SK-N-SH treated with all-trans-retinoic acid at 6 μM for 48 hours (cell line): ENCODE results near the gene PHB1.

Source experiments
- ATAC-seq: fragments of 200-7000 bp; cut with Tn5 transposase; 3 replicates; pipeline ENCODE4 v1.9.1; 2020; ENCODE audit warnings: mild to moderate bottlenecking, moderate library complexity
- BACH2 ChIP-seq: fragments of 250-450 bp; sonication (Bioruptor Pico); IDR thresholded peaks from 2 replicates; pipeline ENCODE4 v1.9.0; 2021; ENCODE audit warnings: mild to moderate bottlenecking, borderline replicate concordance
- CREB5 ChIP-seq: fragments of 250-450 bp; sonication (Bioruptor Pico); IDR thresholded peaks from 2 replicates; pipeline ENCODE4 v1.5.1; 2020; ENCODE audit warnings: low read depth, mild to moderate bottlenecking, moderate library complexity
- CSDC2 ChIP-seq: fragments of 250-450 bp; sonication (Bioruptor Pico); IDR thresholded peaks from 2 replicates; pipeline ENCODE4 v1.5.0; 2020; ENCODE audit warnings: mild to moderate bottlenecking, moderate library complexity
- ESRRG ChIP-seq: fragments of 250-450 bp; sonication (Bioruptor Pico); IDR thresholded peaks from 2 replicates; pipeline ENCODE4 v1.6.1; 2021; ENCODE audit warnings: mild to moderate bottlenecking
- GLIS3 ChIP-seq: fragments of 250-450 bp; sonication (Bioruptor Pico); IDR thresholded peaks from 2 replicates; pipeline ENCODE4 v1.5.0; 2020; ENCODE audit warnings: mild to moderate bottlenecking, moderate library complexity
- ISL1 ChIP-seq: fragments of 250-450 bp; sonication (Bioruptor Pico); IDR thresholded peaks from 2 replicates; pipeline ENCODE4 v2.1.2; 2022; ENCODE audit warnings: mild to moderate bottlenecking, moderate library complexity
- OSR1 ChIP-seq: fragments of 250-450 bp; sonication (Bioruptor Pico); IDR thresholded peaks from 2 replicates; pipeline ENCODE4 v1.8.0; 2022; ENCODE audit warnings: moderate library complexity, mild to moderate bottlenecking, inconsistent platforms
- PATZ1 ChIP-seq: fragments of 250-450 bp; sonication (Bioruptor Pico); IDR thresholded peaks from 2 replicates; pipeline ENCODE4 v1.8.0; 2020; ENCODE audit warnings: mild to moderate bottlenecking, moderate library complexity, borderline replicate concordance
- PPARA ChIP-seq: fragments of 250-450 bp; sonication (Bioruptor Pico); IDR thresholded peaks from 2 replicates; pipeline ENCODE4 v1.5.0; 2020; ENCODE audit warnings: mild to moderate bottlenecking, borderline replicate concordance
- RARB ChIP-seq: fragments of 250-450 bp; sonication (Bioruptor Pico); IDR thresholded peaks from 2 replicates; pipeline ENCODE4 v1.8.0; 2021; ENCODE audit warnings: mild to moderate bottlenecking, moderate library complexity
- TOX ChIP-seq: fragments of 250-450 bp; sonication (Bioruptor Pico); IDR thresholded peaks from 2 replicates; pipeline ENCODE4 v1.8.0; 2021; ENCODE audit warnings: mild to moderate bottlenecking, moderate library complexity, borderline replicate concordance
- TSHZ2 ChIP-seq: fragments of 250-450 bp; sonication (Bioruptor Pico); IDR thresholded peaks from 2 replicates; pipeline ENCODE4 v1.5.0; 2020; ENCODE audit warnings: mild to moderate bottlenecking, moderate library complexity
- ZC3H10 ChIP-seq: fragments of 250-450 bp; sonication (Bioruptor Pico); IDR thresholded peaks from 2 replicates; pipeline ENCODE4 v1.5.1; 2021; ENCODE audit warnings: mild to moderate bottlenecking, moderate library complexity
- ZFP3 ChIP-seq: fragments of 250-450 bp; sonication (Bioruptor Pico); IDR thresholded peaks from 2 replicates; pipeline ENCODE4 v1.5.0; 2020; ENCODE audit warnings: mild to moderate bottlenecking, moderate library complexity
- ZFP30 ChIP-seq: fragments of 450-650 bp; formaldehyde crosslinking; IDR thresholded peaks from 2 replicates; pipeline ENCODE4 v1.5.0; 2022; ENCODE audit warnings: mild to moderate bottlenecking, moderate library complexity
- ZNF565 ChIP-seq: fragments of 450-650 bp; formaldehyde crosslinking; conservative IDR thresholded peaks from 2 replicates; pipeline ENCODE4 v1.5.0; 2020; ENCODE audit warnings: low read depth, mild to moderate bottlenecking, moderate library complexity
- ZNF70 ChIP-seq: fragments of 450-650 bp; formaldehyde crosslinking; IDR thresholded peaks from 2 replicates; pipeline ENCODE4 v1.5.0; 2020; ENCODE audit warnings: mild to moderate bottlenecking, moderate library complexity
- ZNF8 ChIP-seq: fragments of 450-650 bp; formaldehyde crosslinking; IDR thresholded peaks from 2 replicates; pipeline ENCODE4 v1.5.0; 2020; ENCODE audit warnings: mild to moderate bottlenecking, moderate library complexity
- TF ChIP-seq, protein P1 (sequence below): fragments of 250-450 bp; sonication (Bioruptor Pico); IDR thresholded peaks from 2 replicates; pipeline ENCODE4 v1.5.1; 2021; ENCODE audit warnings: mild to moderate bottlenecking, moderate library complexity
- TF ChIP-seq, protein P2 (sequence below): fragments of 250-450 bp; sonication (Bioruptor Pico); IDR thresholded peaks from 2 replicates; pipeline ENCODE4 v1.8.0; 2021; ENCODE audit warnings: low read depth, mild to moderate bottlenecking, moderate library complexity, borderline replicate concordance

The PHB1 gene

GRCh38 chr17:49441578-49441977, 26.9 kb upstream of the PHB1 start:
- no peak for TF ChIP-seq RARB (CRISPR knock-in tag)
- TF ChIP-seq ZNF70: no peak
- TF ChIP-seq ESRRG: no peak
- TF ChIP-seq PPARA (CRISPR knock-in tag): no peak
- TF ChIP-seq ZC3H10 (CRISPR knock-in tag): no peak
- TF ChIP-seq TOX: no peak
- TF ChIP-seq PATZ1 (CRISPR knock-in tag): no peak
- no peak for TF ChIP-seq ZNF8 (CRISPR knock-in tag)
- TF ChIP-seq CSDC2: no peak
- no peak for TF ChIP-seq ZFP3 (CRISPR knock-in tag)
- no peak for TF ChIP-seq BACH2 (CRISPR knock-in tag)
- TF ChIP-seq, protein P1, sequence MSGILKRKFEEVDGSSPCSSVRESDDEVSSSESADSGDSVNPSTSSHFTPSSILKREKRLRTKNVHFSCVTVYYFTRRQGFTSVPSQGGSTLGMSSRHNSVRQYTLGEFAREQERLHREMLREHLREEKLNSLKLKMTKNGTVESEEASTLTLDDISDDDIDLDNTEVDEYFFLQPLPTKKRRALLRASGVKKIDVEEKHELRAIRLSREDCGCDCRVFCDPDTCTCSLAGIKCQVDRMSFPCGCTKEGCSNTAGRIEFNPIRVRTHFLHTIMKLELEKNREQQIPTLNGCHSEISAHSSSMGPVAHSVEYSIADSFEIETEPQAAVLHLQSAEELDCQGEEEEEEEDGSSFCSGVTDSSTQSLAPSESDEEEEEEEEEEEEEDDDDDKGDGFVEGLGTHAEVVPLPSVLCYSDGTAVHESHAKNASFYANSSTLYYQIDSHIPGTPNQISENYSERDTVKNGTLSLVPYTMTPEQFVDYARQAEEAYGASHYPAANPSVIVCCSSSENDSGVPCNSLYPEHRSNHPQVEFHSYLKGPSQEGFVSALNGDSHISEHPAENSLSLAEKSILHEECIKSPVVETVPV (CRISPR knock-in tag): no peak
- no peak for TF ChIP-seq ISL1
- TF ChIP-seq, protein P2, sequence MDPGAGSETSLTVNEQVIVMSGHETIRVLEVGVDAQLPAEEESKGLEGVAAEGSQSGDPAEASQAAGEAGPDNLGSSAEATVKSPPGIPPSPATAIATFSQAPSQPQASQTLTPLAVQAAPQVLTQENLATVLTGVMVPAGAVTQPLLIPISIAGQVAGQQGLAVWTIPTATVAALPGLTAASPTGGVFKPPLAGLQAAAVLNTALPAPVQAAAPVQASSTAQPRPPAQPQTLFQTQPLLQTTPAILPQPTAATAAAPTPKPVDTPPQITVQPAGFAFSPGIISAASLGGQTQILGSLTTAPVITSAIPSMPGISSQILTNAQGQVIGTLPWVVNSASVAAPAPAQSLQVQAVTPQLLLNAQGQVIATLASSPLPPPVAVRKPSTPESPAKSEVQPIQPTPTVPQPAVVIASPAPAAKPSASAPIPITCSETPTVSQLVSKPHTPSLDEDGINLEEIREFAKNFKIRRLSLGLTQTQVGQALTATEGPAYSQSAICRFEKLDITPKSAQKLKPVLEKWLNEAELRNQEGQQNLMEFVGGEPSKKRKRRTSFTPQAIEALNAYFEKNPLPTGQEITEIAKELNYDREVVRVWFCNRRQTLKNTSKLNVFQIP: no peak
- TF ChIP-seq ZFP30 (CRISPR knock-in tag): no peak
- TF ChIP-seq OSR1 (CRISPR knock-in tag): no peak
- TF ChIP-seq TSHZ2: no peak
- TF ChIP-seq CREB5 (CRISPR knock-in tag): no peak
- TF ChIP-seq GLIS3 (CRISPR knock-in tag): no peak
- TF ChIP-seq ZNF565 (CRISPR knock-in tag): no peak

DNA sequence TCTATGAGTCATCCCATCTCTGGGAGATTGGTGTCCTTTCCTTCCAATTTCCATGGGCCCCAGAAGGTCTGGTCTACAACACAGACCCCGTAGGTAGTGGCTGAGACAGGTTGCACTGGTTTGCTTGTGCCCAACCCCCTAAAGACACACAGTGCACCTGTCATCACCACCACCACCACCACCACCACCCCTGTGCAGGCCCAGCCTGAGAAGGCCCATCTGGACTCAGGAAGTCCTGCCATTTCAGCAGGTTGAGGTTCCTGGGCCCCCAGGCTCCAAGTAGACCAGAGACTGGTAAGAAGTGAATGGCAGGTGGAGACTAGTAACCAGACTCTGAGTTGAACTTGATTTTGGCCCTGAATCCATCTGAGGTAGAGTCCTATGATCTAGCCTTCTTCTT, 25.9 kb upstream of the PHB1 start:
- ATAC-seq: no peak
- TF ChIP-seq ZNF565 (CRISPR knock-in tag): no peak
- no peak for TF ChIP-seq CREB5 (CRISPR knock-in tag)
- no peak for TF ChIP-seq OSR1 (CRISPR knock-in tag)
- TF ChIP-seq CSDC2: no peak
- TF ChIP-seq TOX: no peak
- TF ChIP-seq, protein P1 (CRISPR knock-in tag): no peak
- TF ChIP-seq PATZ1 (CRISPR knock-in tag): no peak
- no peak for TF ChIP-seq ZFP30 (CRISPR knock-in tag)
- no peak for TF ChIP-seq ZNF70
- TF ChIP-seq TSHZ2: no peak
- TF ChIP-seq, protein P2: no peak
- no peak for TF ChIP-seq GLIS3 (CRISPR knock-in tag)

More at GRCh38 chr17:49441578-49441977, 26.9 kb upstream of the PHB1 start:
- ATAC-seq: no peak
